HG02623 (cell line): ENCODE measurements around the gene ANKS1B.
"Not testable (repeated sequence)": the region's sequence is repeated elsewhere in the genome, so short reads cannot be mapped to it uniquely, and the experiment has no call there.

Source experiments
- ATAC-seq: cut with Tn5 transposase; IDR thresholded peaks from one replicate; pipeline ENCODE4 v1.9.1; 2021; ENCODE audit warnings: moderate library complexity; ENCODE audit not compliant: unreplicated experiment

Gene ANKS1B

DNA sequence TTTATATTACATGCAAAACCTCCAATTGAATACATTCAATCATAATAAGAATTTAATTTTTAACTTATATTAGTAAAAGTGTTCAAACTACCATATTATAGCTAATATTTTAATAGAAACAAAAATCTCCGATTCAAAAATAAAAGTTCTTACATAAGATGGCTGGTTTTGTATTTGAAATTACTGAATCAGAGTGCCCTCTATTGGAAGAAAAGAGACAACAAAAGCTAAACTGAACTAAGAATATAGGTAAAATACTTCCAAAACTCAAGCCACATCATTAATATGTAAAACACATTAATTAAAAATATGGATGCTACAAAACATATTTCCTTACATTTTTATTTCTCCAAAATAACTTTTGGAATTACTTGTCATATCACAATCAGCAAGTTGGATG is 216.9 kb downstream of the ANKS1B start:
- no peak for ATAC-seq

DNA sequence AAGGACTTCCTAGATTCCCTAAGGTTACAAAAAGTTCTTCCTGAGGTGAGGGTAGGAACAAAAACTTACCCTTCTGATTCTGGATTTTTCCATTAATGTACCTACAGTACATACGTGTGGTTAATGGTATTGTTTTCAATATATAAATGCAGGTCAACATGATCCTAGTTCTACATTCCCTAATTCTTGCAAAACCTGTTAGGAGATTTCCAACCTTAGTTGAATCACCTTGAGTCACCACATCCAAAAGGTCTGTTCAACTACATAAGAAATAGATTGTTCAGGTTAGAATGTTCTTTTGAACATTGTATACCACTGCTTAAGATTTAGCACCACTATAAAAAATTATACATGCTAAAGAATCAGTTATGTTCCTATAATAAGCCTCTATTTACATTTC is 218.3 kb downstream of the ANKS1B start:
- no peak for ATAC-seq

DNA sequence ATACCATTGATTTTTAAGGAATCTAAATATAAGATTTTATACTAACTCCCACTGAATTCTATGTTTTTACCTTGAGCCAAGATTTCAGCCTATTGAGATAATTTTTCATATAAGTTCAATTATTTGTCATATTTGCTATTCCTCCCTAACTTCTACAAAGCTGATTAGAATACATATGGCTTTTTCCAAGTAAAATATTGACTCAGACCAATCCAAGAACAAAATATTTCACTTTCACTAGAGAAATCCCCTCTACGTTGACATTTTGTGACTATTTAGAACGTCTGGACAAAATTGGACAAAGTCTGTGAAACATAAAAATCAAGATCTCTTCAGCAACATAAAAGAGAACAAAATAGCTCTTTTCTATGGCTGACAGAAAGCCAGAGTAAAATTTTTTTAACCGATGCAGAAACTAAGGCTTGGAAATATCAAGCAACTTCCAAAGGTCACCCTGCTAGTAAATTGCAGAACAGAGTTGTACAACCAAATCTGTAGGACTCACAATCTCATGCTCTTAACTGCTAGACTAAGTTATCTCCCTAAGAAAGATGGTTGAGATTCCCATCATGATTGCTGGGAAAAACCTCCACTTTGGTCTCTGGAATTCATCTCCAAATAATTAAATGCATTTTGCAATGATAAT is 219.1 kb downstream of the ANKS1B start:
- no peak for ATAC-seq

DNA sequence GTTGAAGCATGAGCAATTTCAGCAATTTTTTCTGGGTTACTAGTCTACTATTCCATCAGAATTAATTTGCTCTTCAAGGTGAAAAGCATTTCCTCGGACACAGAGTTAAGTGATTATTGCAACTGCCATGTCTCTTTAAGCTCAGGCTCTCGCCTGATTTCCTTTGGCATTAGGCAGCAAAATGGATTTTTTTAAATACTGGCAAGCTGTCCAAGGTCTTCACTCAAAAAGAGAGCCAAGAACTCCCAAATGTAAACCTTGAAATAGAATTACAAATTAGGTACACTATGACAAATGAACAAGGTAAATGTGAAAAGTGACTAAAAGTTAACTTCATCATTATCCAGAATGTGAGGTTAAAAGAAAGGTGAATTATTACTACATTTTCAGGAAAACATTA is 225.3 kb downstream of the ANKS1B start:
- no peak for ATAC-seq

DNA sequence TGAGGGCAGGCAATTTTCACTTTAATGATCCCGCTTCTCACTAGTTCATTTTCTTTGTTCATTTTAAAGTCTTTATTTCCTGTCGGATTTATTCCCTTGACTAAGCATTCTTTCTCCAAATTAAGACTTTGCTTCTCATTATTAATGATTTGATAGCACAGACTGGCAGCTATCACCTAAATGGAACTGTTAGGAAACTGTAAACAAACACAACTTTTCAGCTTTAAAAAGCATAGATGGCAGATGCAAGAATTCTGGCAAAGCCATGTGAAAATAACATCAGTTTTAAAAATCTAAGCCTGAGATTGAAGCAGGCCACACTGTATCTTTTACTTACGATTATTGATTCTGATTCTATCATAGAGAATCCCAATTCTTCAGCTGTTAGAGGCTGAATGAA is 225.7 kb downstream of the ANKS1B start:
- no peak for ATAC-seq

DNA sequence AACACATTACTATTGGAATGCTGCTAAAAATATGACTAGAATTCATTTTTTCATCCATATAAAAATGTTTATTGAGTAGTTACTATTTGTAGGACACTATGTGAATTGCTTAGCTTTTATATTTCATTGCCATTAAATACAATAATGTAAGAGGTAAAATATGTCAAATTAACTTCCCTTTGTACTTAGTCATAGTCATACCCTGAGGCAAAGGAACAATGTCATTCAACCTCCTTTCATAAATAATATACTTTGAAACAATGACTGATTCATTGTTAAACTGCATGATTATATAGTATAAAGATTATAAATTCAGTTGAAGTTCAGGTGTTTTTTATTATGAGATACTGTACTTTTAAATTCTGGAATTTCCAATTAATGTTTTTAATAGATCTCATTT is 232.0 kb downstream of the ANKS1B start:
- no peak for ATAC-seq

DNA sequence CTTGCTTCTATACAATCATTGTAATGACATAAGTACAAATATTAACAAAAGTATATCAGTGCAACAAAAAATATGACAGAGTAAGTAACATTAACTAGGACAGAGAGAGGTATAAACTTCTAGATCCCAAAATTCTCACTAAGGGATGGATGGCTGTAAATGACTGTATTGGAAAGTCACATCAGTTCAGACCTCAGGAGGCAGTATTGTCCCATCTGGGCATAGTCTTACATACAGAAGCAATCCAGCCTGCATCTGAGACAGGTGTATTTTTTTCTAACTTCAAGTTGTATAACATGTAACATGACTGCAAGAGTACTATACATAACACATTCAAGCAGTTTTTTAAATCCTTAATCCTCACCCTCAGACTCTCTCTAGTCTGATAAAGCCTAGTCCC is 238.2 kb downstream of the ANKS1B start:
- ATAC-seq: no peak

DNA sequence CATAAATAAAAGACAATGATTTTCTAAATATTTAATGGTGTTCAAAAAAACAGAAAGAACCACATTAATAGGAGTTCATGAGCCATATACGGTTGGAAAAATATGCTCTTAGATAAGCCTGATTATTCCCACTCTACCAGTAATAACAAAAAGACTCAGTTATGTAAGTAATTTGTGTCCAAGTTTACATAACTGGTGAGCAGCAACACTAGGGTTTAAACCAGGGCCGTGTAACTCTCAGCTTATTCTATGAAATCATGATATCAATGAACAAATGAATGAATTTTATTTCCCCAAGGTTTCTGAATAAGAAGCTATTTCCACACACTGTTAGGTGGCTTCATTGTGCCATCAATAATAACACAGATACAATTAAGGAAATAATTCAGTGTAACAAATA is 238.8 kb downstream of the ANKS1B start:
- ATAC-seq: no peak

DNA sequence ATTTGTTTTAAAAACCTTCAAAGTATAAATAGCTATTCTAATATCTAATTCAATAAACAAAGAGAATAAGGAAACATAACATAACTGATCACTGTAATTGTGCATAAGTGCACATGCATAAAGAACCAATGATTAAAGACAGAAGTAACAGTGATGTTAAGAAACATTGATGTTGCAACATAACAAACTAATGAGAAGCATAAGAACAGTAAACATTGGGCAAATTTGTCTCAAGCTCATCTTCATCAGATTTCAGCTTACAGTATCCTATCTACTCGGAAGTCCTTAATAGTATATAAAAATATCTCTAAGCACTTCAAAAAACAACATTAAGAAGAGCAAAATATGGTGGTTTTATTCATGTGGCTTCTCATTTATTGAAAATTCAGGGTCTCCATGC is 239.6 kb downstream of the ANKS1B start:
- ATAC-seq: no peak

DNA sequence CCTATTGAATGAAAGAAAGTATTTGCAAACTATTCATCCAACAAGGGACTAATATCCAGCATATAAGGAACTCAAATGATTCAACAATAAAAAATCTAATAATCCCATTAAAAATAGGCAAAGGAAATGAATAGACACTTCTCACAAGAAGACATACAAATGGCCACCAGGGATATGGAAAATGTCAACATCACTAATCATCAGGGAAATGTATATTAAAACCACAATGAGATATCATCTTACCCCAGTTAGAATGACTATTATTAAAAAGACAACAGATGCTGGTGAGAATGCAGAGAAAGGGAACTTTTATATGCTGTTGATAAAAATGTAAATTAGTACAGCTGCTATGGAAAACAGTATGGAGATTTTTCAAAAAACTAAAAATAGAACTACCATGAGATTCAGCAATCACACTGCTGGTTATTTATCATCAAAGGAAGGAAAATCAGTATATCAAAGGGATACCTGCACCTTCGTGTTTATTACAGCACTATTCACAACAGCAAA is 247.9 kb downstream of the ANKS1B start:
- no peak for ATAC-seq

DNA sequence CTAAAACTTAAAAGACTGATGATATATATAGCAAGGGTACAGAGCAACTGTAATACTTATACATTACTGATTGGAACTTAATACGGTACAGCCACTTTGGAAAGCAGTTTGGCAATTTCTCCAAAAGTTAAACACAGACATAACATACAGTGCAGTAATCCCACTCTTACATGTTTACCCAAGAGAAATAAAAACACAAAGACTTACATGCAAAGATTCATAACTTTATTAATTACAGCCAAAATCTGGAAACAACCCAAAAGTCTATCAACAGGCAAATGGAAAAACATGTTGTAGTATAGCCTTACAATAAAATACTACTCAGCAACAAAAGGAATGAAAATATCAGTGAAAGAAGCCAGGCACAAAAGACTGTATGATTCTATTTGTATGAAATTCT is 252.6 kb downstream of the ANKS1B start:
- no peak for ATAC-seq

DNA sequence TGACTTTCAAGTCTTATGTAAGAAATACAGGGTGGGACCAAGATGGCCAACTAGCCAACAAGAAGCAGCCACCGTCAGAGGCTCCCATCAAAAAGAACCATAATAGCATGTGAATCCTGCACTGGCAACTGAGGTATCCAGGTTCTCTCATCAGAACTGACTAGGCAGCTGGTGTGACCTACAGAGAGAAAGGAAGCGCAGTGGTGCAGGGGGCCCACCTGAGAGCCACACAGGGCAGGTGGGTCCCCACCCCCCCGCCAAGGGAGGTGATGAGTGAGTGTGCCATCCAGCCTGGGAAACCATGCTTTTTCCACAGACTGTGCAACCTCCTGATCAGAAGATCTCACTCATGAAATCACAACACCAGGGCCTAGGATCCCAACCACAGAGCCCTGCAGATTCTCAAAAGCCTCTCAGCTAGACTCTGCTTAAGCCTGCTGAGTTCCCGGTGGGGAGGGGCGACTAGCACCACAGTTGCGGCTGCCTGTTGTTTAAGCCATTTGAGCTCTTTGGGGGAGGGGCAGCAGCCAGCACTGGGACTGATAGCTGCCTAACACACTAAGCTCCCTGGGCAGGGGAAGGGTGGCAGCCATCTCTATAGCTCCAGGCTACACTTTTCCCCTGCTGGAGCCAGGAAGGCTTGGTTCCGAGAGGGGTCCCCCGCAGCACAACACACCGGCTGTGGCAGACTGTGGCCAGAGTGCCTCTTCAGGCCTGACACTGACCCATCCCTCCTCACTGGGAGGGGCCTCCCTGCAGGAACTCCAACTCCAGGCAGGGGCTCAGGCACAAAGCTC is 261.8 kb downstream of the ANKS1B start:
- ATAC-seq: no peak

DNA sequence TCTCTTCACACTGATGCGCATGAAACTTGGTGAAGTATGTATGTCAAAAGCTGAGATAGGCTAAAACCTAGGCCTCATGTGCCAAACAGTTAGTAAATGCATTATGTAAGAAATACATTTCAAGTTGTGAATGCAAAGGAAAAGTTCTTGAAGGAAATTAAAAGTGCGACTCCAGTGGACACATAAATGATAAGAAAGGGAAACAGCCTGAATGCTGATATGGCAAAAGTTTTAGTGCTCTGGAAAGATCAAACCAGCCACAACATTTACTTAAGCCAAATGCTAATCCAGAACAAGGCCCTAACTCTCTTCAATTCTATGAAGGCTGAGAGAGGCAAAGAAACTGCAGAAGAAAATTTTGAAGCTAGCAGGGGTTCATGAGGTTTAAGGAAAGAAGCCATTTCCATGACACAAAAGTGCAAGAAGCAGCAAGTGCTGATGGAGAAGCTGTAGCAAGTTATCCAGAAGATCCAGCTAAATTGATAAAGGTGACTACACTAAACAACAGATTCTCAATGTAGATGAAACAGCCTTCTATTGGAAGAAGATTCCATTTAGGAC is 262.9 kb downstream of the ANKS1B start:
- no peak for ATAC-seq

DNA sequence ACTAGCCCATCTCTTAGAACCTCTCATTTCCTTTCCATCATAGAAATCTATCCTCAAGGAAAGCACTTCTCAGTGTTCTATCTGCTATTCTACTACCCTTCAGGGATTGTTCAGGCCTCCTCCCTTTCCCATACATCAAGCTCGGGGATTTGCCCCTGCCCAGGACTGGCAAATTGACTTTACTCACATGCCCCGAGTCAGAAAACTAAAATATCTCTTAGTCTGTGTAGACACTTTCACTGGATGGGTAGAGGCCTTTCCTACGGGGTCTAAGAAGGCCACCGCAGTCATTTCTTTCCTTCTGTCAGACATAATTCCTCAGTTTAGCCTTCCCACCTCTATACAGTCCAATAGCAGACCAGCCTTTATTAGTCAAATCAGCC is 264.7 kb downstream of the ANKS1B start:
- not testable (repeated sequence) for ATAC-seq

DNA sequence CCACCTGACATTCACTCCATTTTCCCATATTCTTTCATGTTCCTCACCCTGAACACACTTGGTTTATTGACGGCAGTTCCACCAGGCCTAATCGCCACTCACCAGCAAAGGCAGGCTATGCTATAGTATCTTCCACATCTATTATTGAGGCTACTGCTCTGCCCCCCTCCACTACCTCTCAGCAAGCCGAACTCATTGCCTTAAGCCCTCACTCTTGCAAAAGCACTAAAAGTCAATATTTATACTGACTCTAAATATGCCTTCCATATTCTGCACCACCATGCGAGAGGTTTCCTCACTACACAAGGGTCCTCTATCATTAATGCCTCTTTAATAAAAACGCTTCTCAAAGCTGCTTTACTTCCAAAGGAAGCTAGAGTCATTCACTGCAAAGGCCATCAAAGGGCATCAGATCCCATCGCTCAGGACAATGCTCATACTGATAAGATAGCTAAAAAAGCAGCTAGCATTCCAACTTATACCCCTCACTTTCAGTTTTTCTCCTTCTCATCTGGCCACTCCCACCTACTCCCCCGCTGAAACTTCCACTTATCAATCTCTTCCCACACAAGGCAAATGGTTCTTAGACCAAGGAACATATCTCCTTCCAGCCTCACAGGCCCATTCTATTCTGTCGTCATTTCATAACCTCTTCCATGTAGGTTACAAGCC is 265.2 kb downstream of the ANKS1B start:
- ATAC-seq: not testable (repeated sequence)

DNA sequence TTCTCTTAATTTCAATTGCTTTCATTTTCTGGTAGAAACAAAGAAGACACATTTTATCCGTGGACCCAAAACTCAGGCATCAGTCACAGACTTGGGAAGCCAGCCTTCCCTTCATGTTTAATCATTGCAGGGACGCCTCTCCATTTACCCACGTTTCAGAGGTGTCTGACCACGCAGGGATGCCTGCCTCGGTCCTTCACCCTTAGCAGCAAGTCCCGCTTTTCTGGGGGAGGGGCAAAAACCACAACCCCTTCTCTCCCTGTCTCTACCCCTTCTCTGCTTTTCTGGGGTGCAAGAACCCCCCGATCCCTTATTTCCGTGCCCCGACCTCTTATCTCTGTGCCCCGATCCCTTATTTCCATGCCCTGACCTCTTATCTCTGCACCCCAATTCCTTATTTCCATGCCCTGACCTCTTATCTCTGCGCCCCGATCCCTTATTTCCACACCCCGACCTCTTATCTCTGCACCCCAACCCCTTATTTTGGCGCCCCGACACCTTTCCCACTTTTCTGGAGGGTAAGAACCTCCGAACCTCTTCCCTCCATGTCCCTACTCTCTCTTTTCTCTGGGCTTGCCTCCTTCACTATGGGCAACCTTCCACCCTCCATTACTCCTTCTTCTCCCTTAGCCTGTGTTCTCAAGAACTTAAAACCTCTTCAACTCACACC is 268.8 kb downstream of the ANKS1B start:
- ATAC-seq: not testable (repeated sequence)

DNA sequence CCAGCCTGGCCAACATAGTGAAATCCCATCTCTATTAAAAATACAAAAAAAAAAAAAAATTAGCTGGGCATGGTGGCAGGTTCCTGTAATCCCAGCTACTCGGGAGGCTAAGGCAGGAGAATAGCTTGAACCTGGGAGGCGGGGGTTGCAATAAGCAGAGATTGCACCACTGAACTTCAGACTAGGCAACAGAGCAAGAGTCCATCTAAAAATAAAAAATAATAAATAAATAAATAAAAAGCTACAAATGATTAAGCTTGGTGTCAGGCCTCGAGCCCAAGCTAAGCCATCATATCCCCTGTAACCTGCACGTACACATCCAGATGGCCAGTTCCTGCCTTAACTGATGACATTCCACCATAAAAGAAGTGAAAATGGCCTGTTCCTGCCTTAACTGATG is 269.8 kb downstream of the ANKS1B start:
- not testable (repeated sequence) for ATAC-seq

DNA sequence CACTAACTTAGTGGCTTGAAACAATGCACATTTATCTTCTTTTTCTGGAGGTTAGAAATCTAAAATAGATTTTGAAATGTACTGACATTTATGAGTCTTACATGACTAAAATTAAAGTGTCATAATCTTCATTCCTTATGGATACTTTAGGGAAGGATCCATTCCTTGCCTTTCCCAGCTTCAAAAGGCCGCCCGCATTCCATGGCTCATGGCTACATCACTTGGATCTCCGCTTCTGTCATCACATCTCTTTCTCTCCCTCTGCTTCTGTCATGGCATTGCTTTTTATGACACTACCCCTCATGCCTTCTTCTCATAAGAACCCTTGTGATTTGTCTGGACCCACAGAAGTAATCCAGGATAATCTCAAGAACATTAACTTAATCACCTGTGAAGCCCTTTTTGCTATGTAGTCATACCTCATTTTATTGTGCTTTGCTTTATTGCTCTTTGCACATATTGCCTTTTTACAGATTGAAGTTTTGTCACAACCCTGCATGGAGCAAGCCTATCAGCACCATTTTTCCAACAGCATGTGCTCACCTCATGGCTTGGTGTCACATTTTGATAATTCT is 270.7 kb downstream of the ANKS1B start:
- no peak for ATAC-seq

DNA sequence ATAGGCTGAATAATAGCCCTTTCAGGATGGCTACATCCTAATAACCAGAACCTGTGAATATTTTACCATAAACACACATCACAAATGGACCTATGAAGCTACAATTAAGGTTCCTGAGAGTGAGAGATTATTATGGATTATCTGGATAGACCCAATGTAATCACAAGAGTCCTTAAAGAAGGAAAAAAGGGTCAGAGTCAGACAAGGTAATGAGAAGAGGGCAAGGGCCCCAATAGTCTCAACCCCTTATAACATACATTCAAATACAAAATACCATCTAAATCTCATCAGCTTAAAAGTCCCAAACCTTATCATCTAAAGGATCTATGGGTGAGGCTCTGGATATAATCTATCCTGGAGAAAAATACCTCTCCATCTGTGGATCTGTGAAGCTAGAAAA is 272.5 kb downstream of the ANKS1B start:
- no peak for ATAC-seq

DNA sequence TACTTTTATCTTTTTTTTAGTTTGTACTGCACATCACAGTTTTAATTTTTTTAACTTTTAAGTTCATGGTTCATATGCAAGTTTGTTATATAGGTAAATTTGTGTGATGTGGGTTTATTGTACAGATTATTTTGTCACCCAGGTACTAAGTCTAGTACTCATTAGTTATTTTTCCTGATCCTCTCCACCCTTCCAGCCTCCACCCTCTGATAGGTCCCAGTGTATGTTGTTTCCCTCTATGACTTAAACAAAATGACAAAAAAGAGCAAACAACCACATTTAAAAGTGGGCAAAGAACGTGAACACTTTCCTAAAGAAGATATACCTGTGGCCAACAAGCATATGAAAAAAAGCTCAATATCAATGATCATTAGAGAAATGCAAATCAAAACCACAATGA is 273.5 kb downstream of the ANKS1B start:
- ATAC-seq: no peak

DNA sequence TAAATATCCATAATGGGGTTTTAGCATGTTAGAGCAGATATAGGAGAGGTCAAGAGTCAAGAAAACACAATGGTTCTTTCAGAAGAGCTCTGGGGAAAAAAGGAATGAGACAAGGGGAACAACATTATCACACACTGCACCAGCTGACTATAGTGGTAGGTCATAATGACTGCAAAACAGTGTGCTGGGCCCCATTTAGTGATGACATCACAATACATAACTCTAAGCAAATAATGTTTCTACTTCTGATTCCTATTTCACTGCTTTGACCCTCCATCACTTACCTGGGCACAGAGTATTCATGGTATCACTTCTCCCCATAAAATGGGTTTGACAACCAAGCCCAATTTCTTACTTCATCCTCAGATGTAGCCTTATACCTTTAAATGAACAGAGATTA is 275.1 kb downstream of the ANKS1B start:
- ATAC-seq: no peak
